ENCODE measurements around the gene FOXJ3. TPM values are rescaled to one million over a fixed set of nuclear protein-coding genes. Genes with fewer than 3 reads are reported as not detected.

FOXJ3 gene
- total RNA-seq, 1 experiment from 2014 or later, result 51.1 TPM

DNA sequence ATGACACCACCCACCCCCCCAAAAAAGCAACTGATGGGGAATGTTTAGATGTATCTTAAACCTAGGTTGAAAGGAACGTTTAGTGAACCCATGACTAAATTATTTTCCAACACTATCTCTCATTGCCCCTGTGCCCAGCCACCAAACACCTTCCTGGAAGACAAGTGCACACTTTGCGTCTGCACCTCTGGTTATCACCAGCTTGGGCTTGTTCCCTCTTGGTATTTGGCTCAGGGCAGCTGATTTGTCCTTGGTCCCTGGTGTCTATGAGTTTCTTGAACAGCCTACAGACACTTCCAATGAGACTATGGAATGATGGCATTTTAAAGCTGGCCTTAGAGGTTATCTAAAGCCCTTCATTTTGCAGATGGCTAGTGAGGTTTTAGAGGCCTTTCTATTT is 30.1 kb upstream of the FOXJ3 start:
- no peaks in the 10 kb centered on the region for H3K36me3 ChIP-seq (ENCODE audit: control insufficient read depth in 1 of 2, insufficient read depth in 2 of 2, low read length in 2 of 2)
- ChIA-PET CTCF (no interaction called here), RAD21 (ENCODE audit: low non-redundant PET in 1 of 2, low total read pairs in 2 of 2, uncharacterized antibody in 2 of 2, unreplicated experiment in 2 of 2) (no interaction called here), POLR2A (no interaction called here)
- no peak for TF ChIP-seq CEBPB (IDR thresholded peaks at IDR 0.05; ENCODE audit: low read depth)
- no peak for TF ChIP-seq TCF7L2 (IDR thresholded peaks at IDR 0.05; ENCODE audit: borderline replicate concordance, extremely low read depth, insufficient read depth, insufficient read length)
- no peak for TF ChIP-seq ZFX (IDR thresholded peaks at IDR 0.05)
- no peak for TF ChIP-seq ZNF274 (IDR thresholded peaks at IDR 0.05; ENCODE audit: low read depth, low read length)
- TF ChIP-seq, protein P1, sequence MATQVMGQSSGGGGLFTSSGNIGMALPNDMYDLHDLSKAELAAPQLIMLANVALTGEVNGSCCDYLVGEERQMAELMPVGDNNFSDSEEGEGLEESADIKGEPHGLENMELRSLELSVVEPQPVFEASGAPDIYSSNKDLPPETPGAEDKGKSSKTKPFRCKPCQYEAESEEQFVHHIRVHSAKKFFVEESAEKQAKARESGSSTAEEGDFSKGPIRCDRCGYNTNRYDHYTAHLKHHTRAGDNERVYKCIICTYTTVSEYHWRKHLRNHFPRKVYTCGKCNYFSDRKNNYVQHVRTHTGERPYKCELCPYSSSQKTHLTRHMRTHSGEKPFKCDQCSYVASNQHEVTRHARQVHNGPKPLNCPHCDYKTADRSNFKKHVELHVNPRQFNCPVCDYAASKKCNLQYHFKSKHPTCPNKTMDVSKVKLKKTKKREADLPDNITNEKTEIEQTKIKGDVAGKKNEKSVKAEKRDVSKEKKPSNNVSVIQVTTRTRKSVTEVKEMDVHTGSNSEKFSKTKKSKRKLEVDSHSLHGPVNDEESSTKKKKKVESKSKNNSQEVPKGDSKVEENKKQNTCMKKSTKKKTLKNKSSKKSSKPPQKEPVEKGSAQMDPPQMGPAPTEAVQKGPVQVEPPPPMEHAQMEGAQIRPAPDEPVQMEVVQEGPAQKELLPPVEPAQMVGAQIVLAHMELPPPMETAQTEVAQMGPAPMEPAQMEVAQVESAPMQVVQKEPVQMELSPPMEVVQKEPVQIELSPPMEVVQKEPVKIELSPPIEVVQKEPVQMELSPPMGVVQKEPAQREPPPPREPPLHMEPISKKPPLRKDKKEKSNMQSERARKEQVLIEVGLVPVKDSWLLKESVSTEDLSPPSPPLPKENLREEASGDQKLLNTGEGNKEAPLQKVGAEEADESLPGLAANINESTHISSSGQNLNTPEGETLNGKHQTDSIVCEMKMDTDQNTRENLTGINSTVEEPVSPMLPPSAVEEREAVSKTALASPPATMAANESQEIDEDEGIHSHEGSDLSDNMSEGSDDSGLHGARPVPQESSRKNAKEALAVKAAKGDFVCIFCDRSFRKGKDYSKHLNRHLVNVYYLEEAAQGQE (IDR thresholded peaks at IDR 0.05; ENCODE audit: low read depth), result no peak
- TF ChIP-seq POLR2A (IDR thresholded peaks at IDR 0.05; ENCODE audit: borderline replicate concordance, extremely low read depth, insufficient read depth, insufficient read length), result no peak
- TF ChIP-seq EGR1 (IDR thresholded peaks at IDR 0.05; ENCODE audit: low read depth), result no peak
- no peak for TF ChIP-seq EZH2 (IDR thresholded peaks at IDR 0.05)
- no peak for TF ChIP-seq SIN3A (IDR thresholded peaks at IDR 0.05; ENCODE audit: low read depth)
- no peak for TF ChIP-seq EZH2phosphoT487 (IDR thresholded peaks at IDR 0.05; ENCODE audit: borderline replicate concordance)
- TF ChIP-seq FOSL1 (IDR thresholded peaks at IDR 0.05; ENCODE audit: low read depth), result no peak
- H3K4me3 ChIP-seq (replicated peaks in 1 of 2; ENCODE audit: low read depth in 1 of 2, low read length in 2 of 2), result no peak overlapping the region
- no peaks in the 10 kb centered on the region for H4K20me1 ChIP-seq (ENCODE audit: insufficient read depth)
- no peak overlapping the region for H3K27ac ChIP-seq (ENCODE audit: low read depth, low read length)
- BruUV-seq (replicated peaks), result no TSS peak
- no peak overlapping the region for H2AFZ ChIP-seq (ENCODE audit: low read depth, low read length, poor library complexity, severe bottlenecking)
- H3K79me2 ChIP-seq (ENCODE audit: insufficient read depth, low read length), result no peaks in the 10 kb centered on the region
- no peak overlapping the region for H3K4me2 ChIP-seq (ENCODE audit: low read length)
- no peaks in the 10 kb centered on the region for H3K27me3 ChIP-seq (ENCODE audit: insufficient read depth, low read length)
- no peaks in the 10 kb centered on the region for H3K9me3 ChIP-seq (ENCODE audit: control insufficient read depth in 1 of 2, insufficient read depth in 1 of 2, low read depth in 1 of 2, low read length in 2 of 2)
- intact Hi-C loops (cut with micrococcal nuclease), result no loop called here
- ATAC-seq, result no peak
- H3K4me1 ChIP-seq (ENCODE audit: control insufficient read depth in 1 of 2, insufficient read depth in 2 of 2, low read length in 2 of 2), result peaks cover 0 to 2% of the 10 kb centered on the region in 2 experiments; a peak in 1 of 4 replicates
- no peak for DNase-seq (ENCODE audit: low read depth, low spot score)
- H3K9me2 ChIP-seq (ENCODE audit: insufficient read depth), result no peaks in the 10 kb centered on the region
- no peak overlapping the region for H3K9ac ChIP-seq (ENCODE audit: low read length)
